SK-N-SH (cell line): ENCODE measurements around the gene POFUT2. TPM values are rescaled to one million over a fixed set of nuclear protein-coding genes. Genes with fewer than 3 reads are reported as not detected.
A peak's percentile ranks its signal among the peaks of the same experiment; 100 is the strongest.

Experiments used
- CTCF ChIA-PET: fragments of 300-600, 350-600 bp; formaldehyde crosslinking; extraction: SDS; loops from one replicate; lab custom pipeline; 2021; lab: Yijun Ruan, JAX
- POLR2A ChIA-PET: fragments of 350-600 bp; sonication (Branson Sonifier 250); formaldehyde crosslinking; extraction: SDS; loops from one replicate; lab custom pipeline; 2020; ENCODE audit warnings: antibody characterized with exemption, inconsistent platforms; lab: Yijun Ruan, JAX
- DNase-seq: peaks from one replicate; pipeline ENCODE4 v3.0.0; 2012
- H2AFZ ChIP-seq: fragments of 200-600 bp; sonication (generic); 2 replicates; pipeline ENCODE4 v1.8.1; 2016; ENCODE audit warnings: antibody characterized with exemption, mild to moderate bottlenecking, low read depth
- H3F3A ChIP-seq: fragments of 200-600 bp; sonication (generic); replicated peaks from 2 replicates; pipeline ENCODE3; 2016; ENCODE audit warnings: antibody characterized with exemption, mild to moderate bottlenecking; ENCODE audit not compliant: insufficient read depth
- H3K27ac ChIP-seq, 2 experiments: fragments of 200-500 bp in 1 of 2; fragments of 200-600 bp in 1 of 2; sonication (Bioruptor generic) in 1 of 2; sonication (generic), shearing (Covaris generic) in 1 of 2; 2 replicates each; pipeline versions ENCODE4 v1.5.1 to v1.6.1; 2014 to 2016; ENCODE audit warnings: low read depth in 2 of 2, inconsistent platforms in 1 of 2, low read length in 1 of 2, mild to moderate bottlenecking in 1 of 2, mixed read lengths in 1 of 2
- H3K27me3 ChIP-seq: fragments of 200-600 bp; sonication (generic), shearing (Covaris generic); 2 replicates; pipeline ENCODE4 v1.6.1; 2016; ENCODE audit warnings: mixed run types; ENCODE audit not compliant: insufficient read depth
- H3K36me3 ChIP-seq, 2 experiments: fragments of 200-500 bp in 1 of 2; fragments of 200-600 bp in 1 of 2; sonication (Bioruptor generic) in 1 of 2; sonication (generic) in 1 of 2; replicated peaks in 1 of 2; 2 replicates each; pipeline versions ENCODE3 to v1.5.1; 2014 to 2016; ENCODE audit warnings: low read length in 1 of 2, mild to moderate bottlenecking in 1 of 2; ENCODE audit not compliant: insufficient read depth in 2 of 2, control insufficient read depth in 1 of 2
- H3K4me1 ChIP-seq, 2 experiments: fragments of 200-500 bp in 1 of 2; fragments of 200-600 bp in 1 of 2; sonication (Bioruptor generic) in 1 of 2; sonication (generic), shearing (Covaris generic) in 1 of 2; 2 replicates each; pipeline versions ENCODE4 v1.5.1 to v1.6.1; 2014 to 2016; ENCODE audit warnings: low read depth in 1 of 2, low read length in 1 of 2, mixed run types in 1 of 2; ENCODE audit not compliant: insufficient read depth in 2 of 2, control insufficient read depth in 1 of 2
- H3K4me2 ChIP-seq: fragments of 200-600 bp; sonication (generic), shearing (Covaris generic); 2 replicates; pipeline ENCODE4 v1.6.1; 2017; ENCODE audit warnings: mixed run types
- H3K4me3 ChIP-seq, 2 experiments: fragments of 200-500 bp in 1 of 2; fragments of 200-600 bp in 1 of 2; sonication (Bioruptor generic) in 1 of 2; sonication (generic), shearing (Covaris generic) in 1 of 2; 2 replicates each; pipeline versions ENCODE4 v1.5.1 to v1.8.1; 2014 to 2016; ENCODE audit warnings: low read depth in 2 of 2, inconsistent platforms in 1 of 2, low read length in 1 of 2, mild to moderate bottlenecking in 1 of 2, mixed read lengths in 1 of 2, moderate library complexity in 1 of 2
- H3K79me2 ChIP-seq: fragments of 200-600 bp; sonication (generic); 2 replicates; pipeline ENCODE4 v1.8.1; 2017; ENCODE audit warnings: mild to moderate bottlenecking; ENCODE audit not compliant: insufficient read depth
- H3K9ac ChIP-seq: fragments of 200-600 bp; sonication (generic); 2 replicates; pipeline ENCODE4 v1.6.1; 2017; ENCODE audit warnings: mixed run types
- H3K9me2 ChIP-seq: fragments of 200-600 bp; sonication (generic); 2 replicates; pipeline ENCODE4 v1.6.1; 2017; ENCODE audit warnings: mixed run types
- H3K9me3 ChIP-seq: fragments of 200-600 bp; sonication (generic); 2 replicates; pipeline ENCODE4 v1.6.1; 2017; ENCODE audit warnings: mixed run types, mild to moderate bottlenecking, moderate library complexity
- H4K20me1 ChIP-seq: fragments of 200-600 bp; sonication (generic); 2 replicates; pipeline ENCODE4 v1.6.1; 2017; ENCODE audit warnings: mild to moderate bottlenecking, mixed run types; ENCODE audit not compliant: insufficient read depth
- CHD2 ChIP-seq: fragments of 150-350 bp; IDR thresholded peaks from 2 replicates; pipeline ENCODE4 v1.6.1; 2018; ENCODE audit warnings: low read length; ENCODE audit not compliant: partially characterized antibody
- FOXJ3 ChIP-seq: sonication (generic); formaldehyde crosslinking; IDR thresholded peaks from 2 replicates; pipeline ENCODE4 v1.5.1; 2020; ENCODE audit warnings: mild to moderate bottlenecking, missing genetic modification reagents
- GABPA ChIP-seq: IDR thresholded peaks from 2 replicates; pipeline ENCODE4 v1.4.0; 2012; ENCODE audit warnings: low read depth, mild to moderate bottlenecking
- GATA2 ChIP-seq: sonication (generic); formaldehyde crosslinking; IDR thresholded peaks from 2 replicates; pipeline ENCODE4 v1.5.0; 2020; ENCODE audit warnings: mild to moderate bottlenecking, missing genetic modification reagents
- JUND ChIP-seq: IDR thresholded peaks from 2 replicates; pipeline ENCODE4 v1.4.0; 2012
- MEF2A ChIP-seq: IDR thresholded peaks from 2 replicates; pipeline ENCODE4 v1.4.0; 2012; ENCODE audit warnings: low read depth, borderline replicate concordance
- MXI1 ChIP-seq: IDR thresholded peaks from 2 replicates; pipeline ENCODE4 v1.6.1; 2012; ENCODE audit warnings: mild to moderate bottlenecking, low read depth, low read length, improper control_type of control experiment
- NFIC ChIP-seq: IDR thresholded peaks from 2 replicates; pipeline ENCODE4 v1.4.0; 2012; ENCODE audit warnings: borderline replicate concordance
- POLR2AphosphoS5 ChIP-seq: IDR thresholded peaks from 2 replicates; pipeline ENCODE4 v1.6.1; 2012; ENCODE audit warnings: low read depth, low read length
- SMC3 ChIP-seq: IDR thresholded peaks from 2 replicates; pipeline ENCODE4 v1.6.1; 2012; ENCODE audit warnings: low read depth, low read length, improper control_type of control experiment
- TAF1 ChIP-seq: IDR thresholded peaks from 2 replicates; pipeline ENCODE4 v1.6.1; 2012; ENCODE audit warnings: low read depth, mild to moderate bottlenecking, low read length, moderate library complexity, borderline replicate concordance
- YY1 ChIP-seq: IDR thresholded peaks from 2 replicates; pipeline ENCODE4 v1.4.0; 2012; ENCODE audit warnings: low read depth, mild to moderate bottlenecking
- WGBS: methylation state at CpG from one replicate; pipeline ENCODE4 v1.1.6; 2017; ENCODE audit warnings: low lambda C conversion rate; 5-methylcytosine and 5-hydroxymethylcytosine counted together
- polyA plus RNA-seq, 3 experiments: library from polyadenylated mRNA; depleted of rRNA; stranded (reverse); fragments of >200 nt; gene quantifications; 2 replicates each; pipeline ENCODE4 v1.2.3, GENCODE V29; 2012
- TF ChIP-seq, protein P1 (sequence below): fragments of 150-350 bp; IDR thresholded peaks from 2 replicates; pipeline ENCODE4 v1.6.1; 2016; ENCODE audit warnings: mild to moderate bottlenecking, low read depth, low read length
- TF ChIP-seq, protein P2 (sequence below): IDR thresholded peaks from 2 replicates; pipeline ENCODE4 v1.6.1; 2012; ENCODE audit warnings: mild to moderate bottlenecking, low read depth, low read length, moderate library complexity
- TF ChIP-seq, protein P3 (sequence below): fragments of 200-600 bp; sonication (generic); IDR thresholded peaks from 2 replicates; pipeline ENCODE4 v1.6.1; 2017; ENCODE audit warnings: antibody characterized with exemption, mild to moderate bottlenecking, moderate library complexity
- TF ChIP-seq, protein P4 (sequence below): IDR thresholded peaks from 2 replicates; pipeline ENCODE4; 2012
- TF ChIP-seq, protein P5 (sequence below): IDR thresholded peaks from 2 replicates; pipeline ENCODE4 v1.4.0; 2012; ENCODE audit warnings: low read depth

Gene POFUT2
- polyA plus RNA-seq, 1 of the 3 experiments (the other 2 are of a cell fraction): 53.3 TPM

DNA sequence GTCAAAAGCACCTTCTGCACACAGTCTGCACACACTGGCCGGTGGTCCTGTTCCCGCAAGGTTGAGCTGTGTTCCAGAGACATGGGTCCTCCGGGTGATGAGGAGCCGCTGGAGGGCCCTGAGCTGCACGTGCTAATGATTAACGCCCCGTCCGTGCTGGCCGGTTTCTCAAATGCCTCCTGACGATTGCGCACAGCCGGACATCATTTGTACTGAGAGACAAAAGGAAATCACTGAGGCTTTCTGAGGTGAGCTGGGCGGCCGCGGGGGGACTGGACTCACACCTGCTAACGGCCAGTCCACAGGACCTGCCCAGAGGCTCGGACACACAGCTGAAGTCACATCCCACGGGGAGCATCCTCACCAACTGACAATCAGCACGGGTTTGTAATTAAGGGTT lies 29.2 kb downstream of the POFUT2 start:
- DNase-seq: peak; percentile 20
- Histone ChIP-seq H3F3A (peaks cover 3% of the 10 kb centered on the region), H3K4me1 (peaks cover 0 to 35% of the 10 kb centered on the region in 2 experiments; a peak in 1 of 4 replicates), H3K79me2 (no peaks in the 10 kb centered on the region), H3K9ac (no peak overlapping the region), H3K4me3 (no peak overlapping the region), H3K36me3 (peaks cover 0 to 7% of the 10 kb centered on the region in 2 experiments), H4K20me1 (no peaks in the 10 kb centered on the region), H3K9me3 (no peaks in the 10 kb centered on the region), H2AFZ (no peak overlapping the region), H3K9me2 (no peaks in the 10 kb centered on the region), H3K27ac (no peak overlapping the region), H3K4me2 (no peak overlapping the region), H3K27me3 (no peaks in the 10 kb centered on the region)
- 82% methylated on average over 12 of the region's 19 CpGs for WGBS
- CTCF ChIA-PET: interaction anchor here (1.2 to 3.8 kb wide), 3 partner anchors 21 to 181 kb away, joined by 3 to 19 read pairs (median 3); no protein-coding TSS in a partner anchor
- TF ChIP-seq FOXJ3 (CRISPR knock-in tag) (no peak), NFIC (no peak), MXI1 (no peak), MEF2A (no peak), SMC3 (no peak), GABPA (no peak), CHD2 (no peak), TAF1 (no peak), YY1 (no peak), GATA2 (CRISPR knock-in tag) (no peak), JUND (no peak), POLR2AphosphoS5 (no peak)
- TF ChIP-seq, protein P1, sequence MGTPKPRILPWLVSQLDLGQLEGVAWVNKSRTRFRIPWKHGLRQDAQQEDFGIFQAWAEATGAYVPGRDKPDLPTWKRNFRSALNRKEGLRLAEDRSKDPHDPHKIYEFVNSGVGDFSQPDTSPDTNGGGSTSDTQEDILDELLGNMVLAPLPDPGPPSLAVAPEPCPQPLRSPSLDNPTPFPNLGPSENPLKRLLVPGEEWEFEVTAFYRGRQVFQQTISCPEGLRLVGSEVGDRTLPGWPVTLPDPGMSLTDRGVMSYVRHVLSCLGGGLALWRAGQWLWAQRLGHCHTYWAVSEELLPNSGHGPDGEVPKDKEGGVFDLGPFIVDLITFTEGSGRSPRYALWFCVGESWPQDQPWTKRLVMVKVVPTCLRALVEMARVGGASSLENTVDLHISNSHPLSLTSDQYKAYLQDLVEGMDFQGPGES: no peak
- TF ChIP-seq, protein P2, sequence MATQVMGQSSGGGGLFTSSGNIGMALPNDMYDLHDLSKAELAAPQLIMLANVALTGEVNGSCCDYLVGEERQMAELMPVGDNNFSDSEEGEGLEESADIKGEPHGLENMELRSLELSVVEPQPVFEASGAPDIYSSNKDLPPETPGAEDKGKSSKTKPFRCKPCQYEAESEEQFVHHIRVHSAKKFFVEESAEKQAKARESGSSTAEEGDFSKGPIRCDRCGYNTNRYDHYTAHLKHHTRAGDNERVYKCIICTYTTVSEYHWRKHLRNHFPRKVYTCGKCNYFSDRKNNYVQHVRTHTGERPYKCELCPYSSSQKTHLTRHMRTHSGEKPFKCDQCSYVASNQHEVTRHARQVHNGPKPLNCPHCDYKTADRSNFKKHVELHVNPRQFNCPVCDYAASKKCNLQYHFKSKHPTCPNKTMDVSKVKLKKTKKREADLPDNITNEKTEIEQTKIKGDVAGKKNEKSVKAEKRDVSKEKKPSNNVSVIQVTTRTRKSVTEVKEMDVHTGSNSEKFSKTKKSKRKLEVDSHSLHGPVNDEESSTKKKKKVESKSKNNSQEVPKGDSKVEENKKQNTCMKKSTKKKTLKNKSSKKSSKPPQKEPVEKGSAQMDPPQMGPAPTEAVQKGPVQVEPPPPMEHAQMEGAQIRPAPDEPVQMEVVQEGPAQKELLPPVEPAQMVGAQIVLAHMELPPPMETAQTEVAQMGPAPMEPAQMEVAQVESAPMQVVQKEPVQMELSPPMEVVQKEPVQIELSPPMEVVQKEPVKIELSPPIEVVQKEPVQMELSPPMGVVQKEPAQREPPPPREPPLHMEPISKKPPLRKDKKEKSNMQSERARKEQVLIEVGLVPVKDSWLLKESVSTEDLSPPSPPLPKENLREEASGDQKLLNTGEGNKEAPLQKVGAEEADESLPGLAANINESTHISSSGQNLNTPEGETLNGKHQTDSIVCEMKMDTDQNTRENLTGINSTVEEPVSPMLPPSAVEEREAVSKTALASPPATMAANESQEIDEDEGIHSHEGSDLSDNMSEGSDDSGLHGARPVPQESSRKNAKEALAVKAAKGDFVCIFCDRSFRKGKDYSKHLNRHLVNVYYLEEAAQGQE: no peak
- TF ChIP-seq, protein P3, sequence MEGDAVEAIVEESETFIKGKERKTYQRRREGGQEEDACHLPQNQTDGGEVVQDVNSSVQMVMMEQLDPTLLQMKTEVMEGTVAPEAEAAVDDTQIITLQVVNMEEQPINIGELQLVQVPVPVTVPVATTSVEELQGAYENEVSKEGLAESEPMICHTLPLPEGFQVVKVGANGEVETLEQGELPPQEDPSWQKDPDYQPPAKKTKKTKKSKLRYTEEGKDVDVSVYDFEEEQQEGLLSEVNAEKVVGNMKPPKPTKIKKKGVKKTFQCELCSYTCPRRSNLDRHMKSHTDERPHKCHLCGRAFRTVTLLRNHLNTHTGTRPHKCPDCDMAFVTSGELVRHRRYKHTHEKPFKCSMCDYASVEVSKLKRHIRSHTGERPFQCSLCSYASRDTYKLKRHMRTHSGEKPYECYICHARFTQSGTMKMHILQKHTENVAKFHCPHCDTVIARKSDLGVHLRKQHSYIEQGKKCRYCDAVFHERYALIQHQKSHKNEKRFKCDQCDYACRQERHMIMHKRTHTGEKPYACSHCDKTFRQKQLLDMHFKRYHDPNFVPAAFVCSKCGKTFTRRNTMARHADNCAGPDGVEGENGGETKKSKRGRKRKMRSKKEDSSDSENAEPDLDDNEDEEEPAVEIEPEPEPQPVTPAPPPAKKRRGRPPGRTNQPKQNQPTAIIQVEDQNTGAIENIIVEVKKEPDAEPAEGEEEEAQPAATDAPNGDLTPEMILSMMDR: no peak
- TF ChIP-seq, protein P4, sequence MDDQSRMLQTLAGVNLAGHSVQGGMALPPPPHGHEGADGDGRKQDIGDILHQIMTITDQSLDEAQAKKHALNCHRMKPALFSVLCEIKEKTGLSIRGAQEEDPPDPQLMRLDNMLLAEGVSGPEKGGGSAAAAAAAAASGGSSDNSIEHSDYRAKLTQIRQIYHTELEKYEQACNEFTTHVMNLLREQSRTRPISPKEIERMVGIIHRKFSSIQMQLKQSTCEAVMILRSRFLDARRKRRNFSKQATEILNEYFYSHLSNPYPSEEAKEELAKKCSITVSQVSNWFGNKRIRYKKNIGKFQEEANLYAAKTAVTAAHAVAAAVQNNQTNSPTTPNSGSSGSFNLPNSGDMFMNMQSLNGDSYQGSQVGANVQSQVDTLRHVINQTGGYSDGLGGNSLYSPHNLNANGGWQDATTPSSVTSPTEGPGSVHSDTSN: no peak
- TF ChIP-seq, protein P5, sequence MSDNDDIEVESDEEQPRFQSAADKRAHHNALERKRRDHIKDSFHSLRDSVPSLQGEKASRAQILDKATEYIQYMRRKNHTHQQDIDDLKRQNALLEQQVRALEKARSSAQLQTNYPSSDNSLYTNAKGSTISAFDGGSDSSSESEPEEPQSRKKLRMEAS: no peak
- POLR2A ChIA-PET: no interaction called here
